ENCODE data around the gene TBXAS1.

TBXAS1 gene

DNA sequence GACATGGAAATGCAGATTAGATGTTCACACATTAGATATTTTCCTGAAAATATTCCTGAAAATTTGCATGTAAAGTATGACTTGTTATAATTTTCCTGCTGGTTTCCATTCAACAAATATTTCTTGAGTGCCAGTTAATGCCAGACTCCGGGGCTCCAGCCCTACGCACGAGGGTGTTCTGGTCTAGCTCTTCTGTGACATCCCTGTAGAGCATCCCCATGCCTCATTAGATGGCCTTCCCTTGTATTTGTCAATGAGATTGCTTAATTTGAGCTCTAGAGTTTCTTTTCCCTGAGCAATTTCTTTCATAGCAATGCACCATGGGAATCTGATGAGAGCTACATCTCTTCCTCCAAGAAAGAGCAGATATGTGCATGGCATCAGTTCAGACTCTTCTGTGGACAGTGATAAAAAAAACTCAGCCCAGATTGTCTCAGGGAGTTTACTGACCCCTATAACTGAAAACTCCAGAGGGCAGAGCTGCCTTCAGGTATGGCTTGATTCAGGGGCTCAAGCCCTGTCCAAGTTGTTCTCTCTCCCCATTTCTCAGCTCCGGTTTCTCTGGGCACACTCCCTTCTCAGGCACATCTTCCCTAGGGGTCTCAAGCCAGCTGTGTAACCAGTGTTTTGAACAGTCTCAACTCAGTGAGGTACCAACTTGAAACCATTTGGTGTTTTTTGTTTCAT is 137.0 kb downstream of the TBXAS1 start:
- no peak for DNase-seq
- H3K27ac ChIP-seq (ENCODE audit: low read length) = no peak overlapping the region
- no peaks in the 10 kb centered on the region for H3K27me3 ChIP-seq (replicated peaks; ENCODE audit: insufficient read depth, low read length)
- no peaks in the 10 kb centered on the region for H3K79me2 ChIP-seq (ENCODE audit: low read length)
- H3K9me2 ChIP-seq (replicated peaks; ENCODE audit: insufficient read depth, low read length) = no peaks in the 10 kb centered on the region
- H3K4me1 ChIP-seq (ENCODE audit: low read length) = no peaks in the 10 kb centered on the region
- no peak overlapping the region for H3K9ac ChIP-seq (ENCODE audit: low read length)
- no peak overlapping the region for H2AFZ ChIP-seq (ENCODE audit: low read length)
- no peaks in the 10 kb centered on the region for H4K20me1 ChIP-seq (ENCODE audit: insufficient read depth, low read length)
- TF ChIP-seq EZH2phosphoT487 (IDR thresholded peaks at IDR 0.05; ENCODE audit: low read length) = no peak
- TF ChIP-seq EZH2 (optimal IDR thresholded peaks at IDR 0.05; ENCODE audit: low read depth, low read length) = no peak
- TF ChIP-seq, protein P1, sequence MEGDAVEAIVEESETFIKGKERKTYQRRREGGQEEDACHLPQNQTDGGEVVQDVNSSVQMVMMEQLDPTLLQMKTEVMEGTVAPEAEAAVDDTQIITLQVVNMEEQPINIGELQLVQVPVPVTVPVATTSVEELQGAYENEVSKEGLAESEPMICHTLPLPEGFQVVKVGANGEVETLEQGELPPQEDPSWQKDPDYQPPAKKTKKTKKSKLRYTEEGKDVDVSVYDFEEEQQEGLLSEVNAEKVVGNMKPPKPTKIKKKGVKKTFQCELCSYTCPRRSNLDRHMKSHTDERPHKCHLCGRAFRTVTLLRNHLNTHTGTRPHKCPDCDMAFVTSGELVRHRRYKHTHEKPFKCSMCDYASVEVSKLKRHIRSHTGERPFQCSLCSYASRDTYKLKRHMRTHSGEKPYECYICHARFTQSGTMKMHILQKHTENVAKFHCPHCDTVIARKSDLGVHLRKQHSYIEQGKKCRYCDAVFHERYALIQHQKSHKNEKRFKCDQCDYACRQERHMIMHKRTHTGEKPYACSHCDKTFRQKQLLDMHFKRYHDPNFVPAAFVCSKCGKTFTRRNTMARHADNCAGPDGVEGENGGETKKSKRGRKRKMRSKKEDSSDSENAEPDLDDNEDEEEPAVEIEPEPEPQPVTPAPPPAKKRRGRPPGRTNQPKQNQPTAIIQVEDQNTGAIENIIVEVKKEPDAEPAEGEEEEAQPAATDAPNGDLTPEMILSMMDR (IDR thresholded peaks at IDR 0.05; ENCODE audit: low read length) = no peak
- no peaks in the 10 kb centered on the region for H3K9me3 ChIP-seq (replicated peaks; ENCODE audit: insufficient read depth, low read length)
- no peaks in the 10 kb centered on the region for H3K36me3 ChIP-seq (replicated peaks; ENCODE audit: insufficient read depth, low read length)
- H3K4me2 ChIP-seq (ENCODE audit: low read depth, low read length) = no peak overlapping the region
- H3K4me3 ChIP-seq (ENCODE audit: low read length) = no peak overlapping the region
- no peaks in the 10 kb centered on the region for H3F3A ChIP-seq (ENCODE audit: insufficient read depth, low read length)

DNA sequence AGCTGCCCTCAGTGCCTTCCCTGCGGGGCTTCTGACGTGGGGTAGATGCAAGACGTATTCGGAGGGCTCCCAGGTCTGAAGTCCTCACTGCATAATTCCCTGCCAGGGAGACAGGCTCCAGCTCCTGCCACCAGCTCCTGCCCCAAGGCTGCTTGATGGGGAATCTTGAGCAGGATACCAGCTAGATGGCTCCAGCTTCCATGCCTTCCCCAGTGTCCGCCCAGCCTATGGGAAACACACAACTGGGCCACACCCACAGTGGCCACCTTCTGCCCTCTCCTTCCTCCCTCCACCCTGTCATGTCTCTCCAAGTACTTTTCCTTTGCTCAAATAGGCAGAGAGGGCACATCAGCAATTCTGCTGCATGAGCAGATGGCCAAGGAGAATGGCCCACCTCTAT is 137.9 kb downstream of the TBXAS1 start:
- no peaks in the 10 kb centered on the region for H3K27me3 ChIP-seq (replicated peaks; ENCODE audit: insufficient read depth, low read length)
- no peaks in the 10 kb centered on the region for H3K9me2 ChIP-seq (replicated peaks; ENCODE audit: insufficient read depth, low read length)
- no peak overlapping the region for H3K4me3 ChIP-seq (ENCODE audit: low read length)
- H3K9ac ChIP-seq (ENCODE audit: low read length) = no peak overlapping the region
- H3K4me2 ChIP-seq (ENCODE audit: low read depth, low read length) = no peak overlapping the region
- no peak for DNase-seq
- no peaks in the 10 kb centered on the region for H3K9me3 ChIP-seq (replicated peaks; ENCODE audit: insufficient read depth, low read length)
- no peaks in the 10 kb centered on the region for H3K4me1 ChIP-seq (ENCODE audit: low read length)
- H4K20me1 ChIP-seq (ENCODE audit: insufficient read depth, low read length) = no peaks in the 10 kb centered on the region
- H3K36me3 ChIP-seq (replicated peaks; ENCODE audit: insufficient read depth, low read length) = no peaks in the 10 kb centered on the region
- no peak overlapping the region for H2AFZ ChIP-seq (ENCODE audit: low read length)
- no peaks in the 10 kb centered on the region for H3F3A ChIP-seq (ENCODE audit: insufficient read depth, low read length)
- TF ChIP-seq, protein P1 (IDR thresholded peaks at IDR 0.05; ENCODE audit: low read length) = no peak
- no peak for TF ChIP-seq EZH2 (optimal IDR thresholded peaks at IDR 0.05; ENCODE audit: low read depth, low read length)
- no peak for TF ChIP-seq EZH2phosphoT487 (IDR thresholded peaks at IDR 0.05; ENCODE audit: low read length)
- H3K79me2 ChIP-seq (ENCODE audit: low read length) = no peaks in the 10 kb centered on the region
- no peak overlapping the region for H3K27ac ChIP-seq (ENCODE audit: low read length)

DNA sequence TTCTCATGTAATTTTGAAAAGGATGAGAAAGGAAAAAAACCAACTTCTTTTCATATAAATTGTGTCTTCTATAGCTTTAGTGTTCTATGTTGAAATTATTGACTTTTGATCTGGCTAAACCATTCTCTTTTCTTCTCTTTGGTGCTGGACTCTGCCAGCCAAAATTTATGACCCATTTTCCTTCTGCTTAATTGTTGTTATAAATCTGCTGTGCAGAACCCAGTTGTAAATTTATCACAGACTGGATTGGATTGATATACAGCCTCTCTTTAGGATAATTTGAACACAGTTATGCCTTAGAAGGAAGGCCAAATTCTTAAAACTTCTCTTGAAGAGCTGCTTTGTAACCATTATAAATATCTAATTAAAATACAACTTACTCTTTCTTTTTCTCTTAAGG is 139.9 kb downstream of the TBXAS1 start:
- Histone ChIP-seq H3K79me2 (ENCODE audit: low read length) (no peaks in the 10 kb centered on the region), H3K36me3 (replicated peaks; ENCODE audit: insufficient read depth, low read length) (no peaks in the 10 kb centered on the region), H3K9me3 (replicated peaks; ENCODE audit: insufficient read depth, low read length) (no peaks in the 10 kb centered on the region), H3K27ac (ENCODE audit: low read length) (no peak overlapping the region), H3K4me1 (ENCODE audit: low read length) (no peaks in the 10 kb centered on the region), H3F3A (ENCODE audit: insufficient read depth, low read length) (no peaks in the 10 kb centered on the region), H3K9ac (ENCODE audit: low read length) (no peak overlapping the region), H3K4me3 (ENCODE audit: low read length) (no peak overlapping the region), H3K27me3 (replicated peaks; ENCODE audit: insufficient read depth, low read length) (no peaks in the 10 kb centered on the region), H3K4me2 (ENCODE audit: low read depth, low read length) (no peak overlapping the region), H4K20me1 (ENCODE audit: insufficient read depth, low read length) (no peaks in the 10 kb centered on the region), H2AFZ (ENCODE audit: low read length) (no peak overlapping the region), H3K9me2 (replicated peaks; ENCODE audit: insufficient read depth, low read length) (no peaks in the 10 kb centered on the region)
- TF ChIP-seq, protein P1 (IDR thresholded peaks at IDR 0.05; ENCODE audit: low read length) = no peak
- TF ChIP-seq EZH2 (optimal IDR thresholded peaks at IDR 0.05; ENCODE audit: low read depth, low read length) (no peak), EZH2phosphoT487 (IDR thresholded peaks at IDR 0.05; ENCODE audit: low read length) (no peak)
- no peak for DNase-seq
